ENCODE data around the gene MYBPC3.
"Not testable (repeated sequence)": the region's sequence is repeated elsewhere in the genome, so short reads cannot be mapped to it uniquely, and the experiment has no call there.

Gene MYBPC3

GRCh38 chr11:47340980-47341775 is 11.3 kb downstream of the MYBPC3 start:
- H3K4me3 ChIP-seq (ENCODE audit: low read depth, low read length): no peak overlapping the region

DNA sequence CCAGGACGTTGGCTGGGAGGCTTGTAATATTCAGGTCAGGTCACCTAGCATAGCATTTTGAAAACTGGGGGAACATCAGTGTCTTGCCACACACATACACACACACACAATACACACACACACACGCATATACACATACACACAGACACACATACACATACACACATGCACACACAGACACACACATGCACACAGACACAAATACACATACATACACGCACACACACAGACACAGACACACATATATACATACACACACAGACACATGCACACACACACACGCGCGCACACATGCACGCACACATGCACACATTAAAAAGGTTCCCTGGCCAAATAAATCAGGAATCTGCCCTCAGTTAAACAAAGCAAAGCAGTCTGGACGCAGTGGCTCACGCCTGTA is 12.5 kb downstream of the MYBPC3 start:
- H3K4me3 ChIP-seq (ENCODE audit: low read depth, low read length): no peak overlapping the region

DNA sequence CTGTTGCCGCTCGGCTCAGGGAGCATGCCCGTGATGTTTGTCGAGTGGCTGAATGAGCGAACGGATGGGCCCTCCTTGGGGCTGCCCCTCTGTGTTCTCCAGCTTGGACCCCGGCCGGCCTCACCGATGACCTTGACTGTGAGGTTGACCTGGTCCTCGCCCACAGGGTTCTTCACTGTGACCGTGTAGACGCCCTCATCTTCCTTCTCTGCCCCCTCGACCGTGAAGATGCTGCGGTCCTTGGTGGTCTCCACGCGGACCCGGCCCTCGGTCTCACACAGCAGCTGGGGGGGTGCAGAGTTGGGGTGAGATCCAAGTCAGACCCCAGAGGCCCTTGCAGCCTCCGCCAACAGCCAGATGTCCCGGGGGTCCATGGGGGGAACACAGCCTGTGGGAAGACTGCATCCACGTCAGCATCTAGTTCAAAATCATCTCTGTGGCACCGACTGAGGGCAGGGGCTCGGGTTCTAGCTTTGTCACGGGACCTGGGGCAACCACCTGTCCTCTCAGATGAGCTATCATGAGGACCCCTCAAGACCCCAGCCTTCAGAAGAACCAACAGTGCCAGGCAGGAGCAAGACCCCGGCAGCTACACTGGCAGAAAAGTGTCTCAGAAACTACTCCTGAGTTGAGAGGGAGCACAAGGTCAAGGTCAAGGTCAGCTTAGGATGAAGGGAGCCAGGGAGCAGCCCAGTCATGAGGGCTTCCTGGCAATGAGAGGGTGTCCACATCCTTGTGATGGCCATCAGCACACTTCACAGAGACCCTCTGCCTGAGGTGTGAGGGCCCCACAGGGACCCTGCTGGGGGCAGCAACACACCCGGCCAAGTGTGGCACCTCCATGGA is 13.9 kb downstream of the MYBPC3 start:
- no peak overlapping the region for H3K4me3 ChIP-seq (ENCODE audit: low read depth, low read length)

DNA sequence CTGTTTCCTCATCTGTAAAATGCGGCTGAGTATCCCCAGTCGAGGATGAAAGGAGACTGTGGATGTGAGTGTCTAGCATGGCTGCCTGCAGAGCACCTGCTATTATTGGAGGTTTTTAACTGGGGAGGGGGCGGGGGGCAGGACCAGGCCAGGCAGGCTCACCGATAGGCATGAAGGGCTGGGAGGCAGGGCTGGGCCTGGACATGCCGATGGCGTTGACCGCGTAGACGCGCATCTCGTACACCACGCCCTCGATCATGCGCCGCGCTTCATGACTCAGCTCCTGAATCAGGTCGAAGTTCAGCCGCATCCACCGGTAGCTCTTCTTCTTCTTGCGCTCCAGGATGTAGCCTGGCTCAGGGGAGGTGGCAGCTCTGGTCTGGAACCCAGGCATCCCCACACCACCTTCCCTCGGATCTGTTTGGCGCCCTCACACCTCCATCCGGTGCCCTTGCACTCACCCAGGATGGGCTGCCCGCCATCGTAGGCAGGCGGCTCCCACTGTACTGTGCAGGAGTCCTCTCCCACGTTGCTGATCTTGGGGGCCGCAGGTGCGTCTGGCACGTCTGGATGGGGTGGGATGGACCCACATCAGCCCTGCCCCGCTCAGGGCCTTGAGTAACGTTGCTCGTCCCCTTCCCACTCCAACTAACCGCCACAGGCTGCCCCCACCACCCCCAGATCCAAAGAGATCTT is 15.1 kb downstream of the MYBPC3 start:
- H3K4me3 ChIP-seq (ENCODE audit: low read depth, low read length): no peak overlapping the region

DNA sequence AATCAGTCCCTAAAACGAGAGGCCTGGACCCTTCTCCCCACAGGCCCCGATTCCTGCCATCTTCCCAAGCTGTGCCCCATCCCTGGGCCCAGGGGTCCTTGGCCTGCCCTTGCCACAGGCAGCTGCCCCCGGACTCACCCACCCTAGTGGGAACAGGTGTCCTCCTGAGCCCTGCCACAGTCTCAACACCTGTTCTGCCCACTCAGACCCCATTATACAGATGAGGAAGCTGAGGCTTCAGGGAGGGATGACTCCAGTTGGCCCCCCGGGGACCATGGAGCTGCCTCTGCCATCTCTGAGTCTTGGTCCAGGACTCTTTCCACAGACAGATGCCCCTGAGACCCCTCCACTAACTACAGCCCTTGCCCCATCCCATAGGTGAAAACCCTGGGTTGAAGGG is 15.9 kb downstream of the MYBPC3 start:
- no peak overlapping the region for H3K4me3 ChIP-seq (ENCODE audit: low read depth, low read length)

DNA sequence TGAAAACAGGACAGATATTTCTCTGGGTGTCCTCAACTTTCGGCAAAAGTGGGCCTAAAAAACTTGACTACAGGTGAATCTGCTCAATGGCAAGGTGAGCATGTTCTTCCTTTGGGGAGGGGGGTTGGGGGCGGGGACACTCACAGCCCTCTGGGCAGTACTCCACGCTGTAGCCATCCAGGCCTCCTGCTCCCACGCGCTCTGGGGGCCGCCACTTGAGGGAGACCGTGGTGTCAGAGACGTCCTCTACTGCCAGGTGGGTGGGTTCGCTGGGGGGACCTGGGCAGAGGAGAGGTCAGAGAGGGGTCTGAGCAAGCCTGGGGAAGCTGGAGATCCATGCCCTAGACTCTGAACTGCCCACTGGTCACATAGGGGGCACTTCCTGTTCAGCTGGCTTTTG is 16.8 kb downstream of the MYBPC3 start:
- no peak overlapping the region for H3K4me3 ChIP-seq (ENCODE audit: low read depth, low read length)

DNA sequence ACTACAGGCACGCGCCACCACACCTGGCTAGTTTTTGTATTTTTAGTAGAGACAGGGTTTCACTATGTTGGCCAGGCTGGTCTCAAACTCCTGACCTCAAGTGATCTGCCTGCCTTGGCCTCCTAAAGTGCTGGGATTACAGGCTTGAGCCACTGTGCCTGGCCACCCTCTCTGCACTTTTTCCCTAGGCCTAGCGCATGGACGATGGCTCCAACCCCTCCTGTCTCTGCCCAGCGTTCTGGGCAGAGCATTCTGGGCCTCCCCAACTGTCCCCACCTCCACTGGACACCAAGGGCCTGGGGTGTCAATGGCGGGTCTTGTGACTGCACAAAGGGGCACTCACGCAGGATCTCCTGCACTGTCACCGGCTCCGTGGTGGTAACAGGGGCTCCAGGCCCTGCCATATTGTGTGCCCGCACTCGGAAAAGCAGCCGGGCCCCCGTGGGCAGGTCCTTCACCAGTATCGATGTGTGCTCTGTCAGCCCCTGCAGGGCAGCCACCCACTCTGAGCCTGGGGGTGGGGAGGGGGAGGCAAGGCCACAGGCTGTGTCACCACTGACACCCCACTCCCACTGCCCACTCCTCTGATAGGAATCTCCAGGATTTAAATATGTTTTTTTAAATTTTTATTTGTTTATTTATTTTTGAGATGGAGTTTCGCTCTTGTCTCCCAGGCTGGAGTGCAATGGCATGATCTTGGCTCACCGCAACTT is 17.6 kb downstream of the MYBPC3 start:
- H3K4me3 ChIP-seq (ENCODE audit: low read depth, low read length): not testable (repeated sequence)

DNA sequence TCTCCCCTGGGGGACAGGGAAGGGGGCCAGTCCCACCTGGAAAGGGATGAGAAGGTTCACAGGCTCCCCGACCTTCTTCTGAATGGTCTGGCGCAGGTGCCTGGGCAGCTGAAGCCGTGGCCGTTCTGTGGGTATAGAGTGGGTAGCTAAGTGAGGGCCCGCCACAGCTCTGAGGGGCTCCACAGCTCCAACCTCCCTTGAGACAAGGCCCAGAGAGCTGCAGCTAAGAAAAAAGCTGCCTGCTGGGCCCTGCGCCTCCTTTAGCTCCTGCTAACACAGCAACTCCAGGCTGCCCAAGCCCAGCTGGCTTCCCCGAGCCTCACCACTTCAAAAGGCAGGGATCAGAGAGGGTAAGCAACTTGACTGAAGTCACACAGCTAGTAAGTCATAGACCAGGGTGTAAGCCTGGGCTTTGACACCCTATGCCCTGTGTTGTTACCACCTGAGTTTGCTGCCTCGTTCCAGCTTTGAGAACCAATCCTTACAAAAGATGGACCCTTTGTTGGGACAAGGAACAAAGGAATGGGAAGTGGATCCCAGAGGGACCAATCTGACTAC is 18.5 kb downstream of the MYBPC3 start:
- no peak overlapping the region for H3K4me3 ChIP-seq (ENCODE audit: low read depth, low read length)

DNA sequence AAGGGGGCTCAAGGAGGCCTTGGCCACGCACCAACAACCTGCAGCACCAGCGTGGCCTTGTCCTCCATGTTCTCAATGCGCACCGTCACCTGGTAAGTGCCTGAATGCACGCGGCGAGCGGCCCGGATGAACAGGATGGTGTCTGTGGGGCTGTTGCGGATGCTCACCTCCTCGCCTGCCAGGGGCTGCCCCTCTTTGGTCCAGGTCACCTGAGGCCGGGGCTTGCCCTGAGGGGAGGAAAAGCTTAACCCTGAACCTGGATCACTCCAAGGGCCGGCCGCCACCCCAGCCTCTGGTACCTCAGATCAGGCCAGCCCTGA is 19.0 kb downstream of the MYBPC3 start:
- H3K4me3 ChIP-seq (ENCODE audit: low read depth, low read length): no peak overlapping the region

GRCh38 chr11:47332791-47333525 is 19.5 kb downstream of the MYBPC3 start:
- H3K4me3 ChIP-seq (ENCODE audit: low read depth, low read length): no peak overlapping the region

- no peak overlapping the region for H3K4me3 ChIP-seq (ENCODE audit: low read depth, low read length)
Observed at GRCh38 chr11:47332303-47332711, 20.2 kb downstream of the MYBPC3 start.

DNA sequence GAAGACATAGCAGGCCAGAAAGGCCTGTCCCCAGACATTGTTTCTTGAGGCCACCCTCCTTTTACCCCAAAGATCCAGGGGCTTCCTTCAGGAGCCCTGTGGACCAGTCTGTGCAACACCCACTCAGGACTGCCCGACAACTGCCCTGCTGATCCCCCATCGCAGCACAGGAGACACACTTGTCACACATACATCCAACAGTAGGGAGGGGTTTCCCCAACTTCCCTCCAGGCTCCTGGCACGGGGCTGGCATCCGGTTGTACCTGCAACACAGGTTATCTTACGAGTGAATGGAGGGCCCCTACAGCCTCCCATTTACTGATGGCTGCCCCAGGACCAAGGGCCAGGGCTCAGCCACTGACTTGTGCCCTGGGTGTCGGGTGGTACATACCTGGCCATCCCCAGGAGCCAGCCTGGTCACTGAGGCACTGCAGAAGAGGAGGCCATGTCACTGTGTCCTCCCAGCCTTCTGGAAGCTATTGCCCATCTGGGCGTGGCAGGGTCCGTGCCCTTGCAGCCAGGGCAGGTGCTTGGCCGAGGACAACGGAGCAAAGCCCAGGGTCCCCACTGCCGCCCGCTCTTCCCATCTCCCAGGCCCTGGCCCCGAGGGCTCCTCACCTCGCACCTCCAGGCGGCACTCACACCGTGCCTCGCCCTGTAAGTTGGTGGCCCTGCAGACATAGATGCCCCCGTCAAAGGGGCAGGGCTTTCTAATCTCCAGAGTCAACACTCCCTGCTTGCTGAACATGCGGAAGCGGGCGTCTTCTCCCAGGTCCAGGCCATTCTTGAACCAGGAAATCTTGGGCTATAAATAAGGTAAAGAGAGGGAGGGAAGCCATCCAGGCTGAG is 20.8 kb downstream of the MYBPC3 start:
- H3K4me3 ChIP-seq (ENCODE audit: low read depth, low read length): no peak overlapping the region

- H3K4me3 ChIP-seq (ENCODE audit: low read depth, low read length): no peak overlapping the region
Observed at GRCh38 chr11:47329987-47330931, 22.2 kb downstream of the MYBPC3 start.

DNA sequence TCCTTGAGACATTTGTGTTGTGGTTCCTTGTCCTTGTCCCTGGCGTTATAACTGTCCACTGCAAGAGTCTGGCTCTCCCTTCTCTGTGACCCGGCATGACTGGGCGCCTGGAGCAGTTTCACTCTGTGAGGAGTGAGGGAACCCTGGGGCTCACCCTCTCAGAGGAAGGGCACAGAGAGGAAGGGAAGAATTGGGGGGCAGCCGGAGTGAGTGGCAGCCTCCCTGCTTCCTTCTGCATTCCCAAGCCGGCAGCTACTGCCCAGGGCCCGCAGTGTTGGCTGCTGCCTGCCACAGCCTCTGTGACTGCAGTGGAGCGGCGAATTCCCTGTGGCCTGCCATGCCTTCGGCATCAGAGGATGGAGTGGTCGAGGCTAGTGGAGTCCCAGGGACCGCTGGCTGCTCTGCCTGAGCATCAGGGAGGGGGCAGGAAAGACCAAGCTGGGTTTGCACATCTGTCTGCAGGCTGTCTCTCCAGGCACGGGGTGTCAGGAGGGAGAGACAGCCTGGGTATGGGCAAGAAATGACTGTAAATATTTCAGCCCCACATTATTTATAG is 23.0 kb downstream of the MYBPC3 start:
- no peak overlapping the region for H3K4me3 ChIP-seq (ENCODE audit: low read depth, low read length)

GRCh38 chr11:47328449-47329390 is 23.8 kb downstream of the MYBPC3 start:
- no peak overlapping the region for H3K4me3 ChIP-seq (ENCODE audit: low read depth, low read length)

DNA sequence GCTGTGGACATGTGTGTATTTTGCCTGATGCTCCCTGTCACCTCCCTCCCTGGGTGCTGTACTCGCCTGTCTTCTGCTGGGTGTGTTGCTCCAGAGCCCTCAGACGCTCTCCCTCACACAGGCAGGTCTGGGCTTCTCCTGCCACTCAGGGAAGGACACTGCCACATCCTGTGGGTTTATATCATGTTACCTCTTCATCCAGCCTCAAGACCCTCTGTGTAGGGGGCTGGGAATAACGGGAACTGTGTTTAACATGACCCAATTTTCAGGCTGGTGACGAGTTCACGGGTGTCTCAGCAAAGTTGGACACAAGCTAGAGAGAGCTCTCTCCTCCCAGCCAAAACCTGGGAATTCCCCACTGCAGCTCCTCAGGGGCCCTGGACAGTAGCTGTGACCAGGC is 24.6 kb downstream of the MYBPC3 start:
- no peak overlapping the region for H3K4me3 ChIP-seq (ENCODE audit: low read depth, low read length)

DNA sequence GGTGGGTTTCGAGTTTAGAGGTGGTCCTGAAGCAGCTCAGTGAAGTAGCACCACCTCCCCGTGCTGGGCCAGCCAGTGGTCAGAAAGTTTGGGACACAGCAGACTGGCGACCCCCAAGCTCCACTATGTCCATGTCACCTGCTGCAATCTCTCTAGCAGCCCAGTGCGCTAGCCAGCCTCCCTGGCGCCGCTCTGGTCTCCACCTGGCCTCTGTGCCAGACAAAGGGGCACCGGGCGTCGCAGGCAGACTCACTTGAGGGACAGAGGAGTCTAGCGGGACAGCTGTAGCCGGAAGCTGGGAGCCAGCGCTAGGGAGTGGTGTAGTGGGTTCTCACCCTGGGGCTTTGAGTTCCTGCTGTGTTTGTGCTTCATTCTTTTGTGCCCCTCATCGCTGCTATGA is 25.5 kb downstream of the MYBPC3 start:
- no peak overlapping the region for H3K4me3 ChIP-seq (ENCODE audit: low read depth, low read length)
